ENCODE measurements around the gene CABP5. TPM values are rescaled to one million over a fixed set of nuclear protein-coding genes. Genes with fewer than 3 reads are reported as not detected.

The CABP5 gene
- total RNA-seq, 4 donors from 2014 or later, result not detected

- Histone ChIP-seq H3K27ac (no peak overlapping the region), H3K27me3 (no peaks in the 10 kb centered on the region), H3K4me1 (no peaks in the 10 kb centered on the region), H3K36me3 (peaks cover 0 to 78% (median 0%) of the 10 kb centered on the region in 3 donors), H3K9me3 (no peaks in the 10 kb centered on the region), H3K4me3 (no peak overlapping the region)
- WGBS, 2 donors, result 77 to 86% methylated on average over 10 of the region's 10 CpGs
- DNase-seq (ENCODE audit: low spot score in 2 of 2), result no peak
- TF ChIP-seq, protein P1, sequence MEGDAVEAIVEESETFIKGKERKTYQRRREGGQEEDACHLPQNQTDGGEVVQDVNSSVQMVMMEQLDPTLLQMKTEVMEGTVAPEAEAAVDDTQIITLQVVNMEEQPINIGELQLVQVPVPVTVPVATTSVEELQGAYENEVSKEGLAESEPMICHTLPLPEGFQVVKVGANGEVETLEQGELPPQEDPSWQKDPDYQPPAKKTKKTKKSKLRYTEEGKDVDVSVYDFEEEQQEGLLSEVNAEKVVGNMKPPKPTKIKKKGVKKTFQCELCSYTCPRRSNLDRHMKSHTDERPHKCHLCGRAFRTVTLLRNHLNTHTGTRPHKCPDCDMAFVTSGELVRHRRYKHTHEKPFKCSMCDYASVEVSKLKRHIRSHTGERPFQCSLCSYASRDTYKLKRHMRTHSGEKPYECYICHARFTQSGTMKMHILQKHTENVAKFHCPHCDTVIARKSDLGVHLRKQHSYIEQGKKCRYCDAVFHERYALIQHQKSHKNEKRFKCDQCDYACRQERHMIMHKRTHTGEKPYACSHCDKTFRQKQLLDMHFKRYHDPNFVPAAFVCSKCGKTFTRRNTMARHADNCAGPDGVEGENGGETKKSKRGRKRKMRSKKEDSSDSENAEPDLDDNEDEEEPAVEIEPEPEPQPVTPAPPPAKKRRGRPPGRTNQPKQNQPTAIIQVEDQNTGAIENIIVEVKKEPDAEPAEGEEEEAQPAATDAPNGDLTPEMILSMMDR (IDR thresholded peaks at IDR 0.05), result no peak
- no peak for TF ChIP-seq EP300 (IDR thresholded peaks at IDR 0.05)
These were observed 7.6 kb upstream of the CABP5 start for GRCh38 chr19:48051335-48052033.

DNA sequence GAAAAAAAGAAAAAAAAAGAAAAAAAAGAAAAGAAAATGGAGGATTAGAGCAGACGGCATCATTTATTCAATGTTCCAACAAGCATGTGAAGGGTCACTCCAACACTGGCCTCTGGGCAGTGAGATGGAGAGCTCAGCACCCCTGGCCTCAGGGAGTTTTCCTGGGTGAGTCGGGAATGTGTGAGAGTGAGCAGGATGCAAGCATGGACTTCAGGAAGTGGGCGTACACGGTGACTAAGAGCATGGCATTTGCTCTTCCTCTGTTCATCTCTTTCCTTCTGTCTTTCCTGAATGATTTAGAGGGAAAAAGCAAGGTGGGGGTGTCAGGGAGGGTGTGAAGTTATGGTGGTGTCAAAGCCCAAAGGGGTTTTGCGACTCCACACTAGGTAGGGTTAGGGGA lies 682 bp upstream of the CABP5 start:
- no peaks in the 10 kb centered on the region for H3K27me3 ChIP-seq
- 84 to 87% methylated on average over 5 of the region's 5 CpGs for WGBS, 2 donors
- no peaks in the 10 kb centered on the region for H3K4me1 ChIP-seq
- DNase-seq (ENCODE audit: low spot score in 2 of 2), result no peak
- H3K4me3 ChIP-seq, result no peak overlapping the region
- H3K9me3 ChIP-seq, result no peaks in the 10 kb centered on the region
- peaks cover 0 to 26% (median 0%) of the 10 kb centered on the region in 3 donors for H3K36me3 ChIP-seq
- H3K27ac ChIP-seq, result no peak overlapping the region
- TF ChIP-seq POLR2A (IDR thresholded peaks at IDR 0.05) (no peak), EP300 (IDR thresholded peaks at IDR 0.05) (no peak)
- TF ChIP-seq, protein P1 (IDR thresholded peaks at IDR 0.05), result no peak

GRCh38 chr19:48041877-48042580 lies 1.9 kb downstream of the CABP5 start:
- H3K36me3 ChIP-seq, result peaks cover 0 to under 1% (median 0%) of the 10 kb centered on the region in 3 donors
- no peaks in the 10 kb centered on the region for H3K27me3 ChIP-seq
- peaks cover 0 to 12% (median under 1%) of the 10 kb centered on the region in 4 donors for H3K9me3 ChIP-seq
- no peaks in the 10 kb centered on the region for H3K4me1 ChIP-seq
- TF ChIP-seq, protein P1 (IDR thresholded peaks at IDR 0.05), result no peak
- TF ChIP-seq EP300 (IDR thresholded peaks at IDR 0.05) (no peak), POLR2A (IDR thresholded peaks at IDR 0.05) (no peak)
- DNase-seq (ENCODE audit: low spot score in 2 of 2), result no peak
- WGBS, 2 donors, result 57 to 60% methylated on average over 2 of the region's 2 CpGs
- H3K4me3 ChIP-seq, result no peak overlapping the region
- no peak overlapping the region for H3K27ac ChIP-seq

DNA sequence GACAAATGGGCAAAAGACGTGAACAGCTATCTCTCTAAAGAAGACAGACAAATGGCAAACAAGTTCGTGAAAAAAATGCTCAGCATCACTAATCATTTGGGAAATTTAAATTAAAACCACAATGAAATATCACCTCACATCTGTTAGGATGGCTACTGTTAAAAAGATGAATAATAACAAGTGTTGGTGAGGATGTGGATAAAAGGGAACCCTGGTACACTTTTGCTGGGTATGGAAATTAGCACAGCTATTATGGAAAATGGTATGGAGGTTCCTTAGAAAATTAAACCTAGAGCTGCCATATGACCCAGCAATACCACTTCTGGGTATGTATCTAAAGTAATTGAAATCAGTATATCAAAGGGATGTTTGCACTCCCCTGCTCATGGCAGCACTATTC lies 7.1 kb downstream of the CABP5 start:
- Histone ChIP-seq H3K36me3 (no peaks in the 10 kb centered on the region), H3K9me3 (peaks cover 0 to 28% (median 1%) of the 10 kb centered on the region in 4 donors), H3K4me1 (no peaks in the 10 kb centered on the region), H3K27me3 (no peaks in the 10 kb centered on the region), H3K4me3 (no peak overlapping the region), H3K27ac (no peak overlapping the region)
- TF ChIP-seq EP300 (IDR thresholded peaks at IDR 0.05) (no peak), POLR2A (IDR thresholded peaks at IDR 0.05) (no peak)
- TF ChIP-seq, protein P1 (IDR thresholded peaks at IDR 0.05), result no peak
- WGBS, 2 donors, result 87 to 92% methylated on average over 2 of the region's 2 CpGs
- no peak for DNase-seq (ENCODE audit: low spot score in 2 of 2)

- no peak for DNase-seq (ENCODE audit: low spot score in 2 of 2)
- Histone ChIP-seq H3K27ac (no peak overlapping the region), H3K27me3 (no peaks in the 10 kb centered on the region), H3K4me1 (no peaks in the 10 kb centered on the region), H3K9me3 (peaks cover 0 to 28% (median 1%) of the 10 kb centered on the region in 4 donors), H3K4me3 (no peak overlapping the region), H3K36me3 (no peaks in the 10 kb centered on the region)
- 63 to 65% methylated on average over 5 of the region's 5 CpGs for WGBS, 2 donors
- TF ChIP-seq POLR2A (IDR thresholded peaks at IDR 0.05), result no peak
- TF ChIP-seq, protein P1 (IDR thresholded peaks at IDR 0.05), result no peak
- TF ChIP-seq EP300 (IDR thresholded peaks at IDR 0.05), result no peak
These were observed 10.3 kb downstream of the CABP5 start for GRCh38 chr19:48033604-48034003.

All from tibial nerve (tissue), 4 donors.